GM20431 (cell line): Measurements from ENCODE around the gene YARS1.

ENCODE experiments used
- in situ Hi-C: fragments of 300-500 bp; cut with MseI, MboI; formaldehyde crosslinking; loops from one replicate; pipeline ENCODE4 v1.15.0; 2020; ENCODE audit warnings: low sequenced_read_pairs; ENCODE audit not compliant: unreplicated experiment

YARS1 gene

GRCh38 chr1:32749332-32749731 is 67.8 kb downstream of the YARS1 start:
- in situ Hi-C loops = no loop called here

- in situ Hi-C loops = no loop called here
Observed at GRCh38 chr1:32748926-32749325, 68.2 kb downstream of the YARS1 start.

DNA sequence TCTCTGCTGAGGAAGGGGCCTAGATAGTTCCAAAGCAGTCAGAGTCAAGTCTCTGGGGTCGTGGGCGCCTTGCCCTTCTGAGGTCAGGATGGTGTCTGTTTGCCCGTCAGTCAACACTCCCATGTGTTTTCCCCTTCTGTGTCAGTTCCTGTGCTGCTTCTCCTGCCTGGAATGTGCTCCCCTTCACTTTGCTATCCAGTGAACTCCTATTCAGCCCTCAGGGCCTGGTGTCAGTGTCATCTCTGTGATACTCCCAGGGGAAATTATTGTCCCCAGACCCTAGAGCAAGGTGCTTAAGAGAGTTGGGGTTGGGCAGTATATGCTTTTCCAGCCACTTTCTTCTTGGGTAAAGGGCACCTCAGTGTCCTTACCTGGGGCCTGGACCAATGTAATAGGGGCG is 68.8 kb downstream of the YARS1 start:
- in situ Hi-C loops = no loop called here

DNA sequence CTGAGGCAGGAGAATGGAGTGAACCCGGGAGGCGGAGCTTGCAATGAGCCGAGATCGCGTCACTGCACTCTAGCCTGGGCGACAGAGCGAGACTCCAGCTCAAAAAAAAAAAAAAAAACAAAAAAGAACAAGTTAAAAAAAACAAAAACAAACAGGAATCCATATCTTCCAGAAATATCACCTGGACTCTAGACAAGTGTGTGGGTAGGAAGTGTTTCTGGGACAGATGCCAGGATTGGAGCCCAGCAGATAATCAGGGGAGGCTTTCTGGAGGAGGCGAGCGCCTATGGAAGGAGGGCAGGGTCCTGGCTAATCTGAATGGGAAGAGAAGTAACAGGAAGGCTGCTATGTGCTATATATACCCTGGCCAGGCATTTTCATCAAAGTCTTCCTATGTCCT is 71.0 kb downstream of the YARS1 start:
- in situ Hi-C loops = no loop called here

DNA sequence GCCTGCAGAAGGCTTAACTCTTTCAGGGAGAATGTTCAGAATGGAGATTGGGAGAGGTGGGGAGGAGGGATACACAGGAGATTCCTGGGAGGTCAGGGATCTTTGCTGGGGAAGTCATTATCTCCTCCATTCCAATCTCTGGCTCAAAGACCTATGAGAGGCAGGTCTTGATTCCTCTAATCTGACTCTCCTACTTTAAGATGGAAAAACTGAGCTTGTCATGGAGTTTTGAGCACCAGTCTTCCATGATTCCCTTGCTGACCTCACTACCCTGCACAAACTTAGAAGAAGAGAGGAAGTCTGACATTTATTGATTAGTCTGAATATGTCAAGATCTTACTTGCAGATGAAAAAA is 73.1 kb downstream of the YARS1 start:
- in situ Hi-C loops = no loop called here

GRCh38 chr1:32743380-32744070 is 73.6 kb downstream of the YARS1 start:
- in situ Hi-C loops = no loop called here

- in situ Hi-C loops = no loop called here
Observed at GRCh38 chr1:32742956-32743355, 74.2 kb downstream of the YARS1 start.

DNA sequence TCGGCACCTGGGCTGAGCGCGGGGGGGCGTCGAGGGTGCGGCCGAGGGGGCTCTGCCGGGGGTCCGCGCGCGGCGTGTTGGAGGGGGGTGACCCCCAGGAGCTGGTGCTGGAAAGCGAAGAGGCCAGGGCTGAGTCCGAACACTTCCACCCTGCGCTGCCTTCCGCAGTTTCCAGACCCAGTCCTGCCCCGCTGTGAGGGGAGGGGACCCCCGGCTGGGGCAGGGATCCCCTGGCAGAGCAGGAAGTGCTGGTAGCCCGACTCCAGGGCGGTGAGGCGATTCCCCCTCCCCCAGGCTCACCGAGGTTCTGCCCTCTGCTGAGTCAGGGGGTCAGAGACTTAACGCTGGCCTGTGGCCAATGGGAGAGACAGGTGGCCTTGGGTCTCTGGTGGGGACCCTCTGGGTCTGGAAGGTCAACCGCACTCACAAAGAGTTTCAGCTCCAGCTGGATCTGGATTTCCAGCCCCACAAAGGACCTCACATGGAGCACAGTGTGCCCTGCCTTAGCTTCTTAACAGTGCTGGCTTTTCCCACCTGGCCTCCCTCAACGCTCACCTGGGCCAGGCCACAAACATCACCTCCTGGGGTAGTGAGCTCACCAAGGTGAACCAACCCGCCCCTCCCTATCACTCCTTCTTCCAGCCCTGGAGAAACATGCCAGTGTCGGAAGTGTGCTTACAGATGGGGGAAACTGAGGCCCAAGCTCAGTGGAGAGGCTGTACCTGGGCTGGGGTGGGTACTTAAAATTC is 74.8 kb downstream of the YARS1 start:
- in situ Hi-C loops = no loop called here

GRCh38 chr1:32741413-32742198 is 75.6 kb downstream of the YARS1 start:
- in situ Hi-C loops = no loop called here

DNA sequence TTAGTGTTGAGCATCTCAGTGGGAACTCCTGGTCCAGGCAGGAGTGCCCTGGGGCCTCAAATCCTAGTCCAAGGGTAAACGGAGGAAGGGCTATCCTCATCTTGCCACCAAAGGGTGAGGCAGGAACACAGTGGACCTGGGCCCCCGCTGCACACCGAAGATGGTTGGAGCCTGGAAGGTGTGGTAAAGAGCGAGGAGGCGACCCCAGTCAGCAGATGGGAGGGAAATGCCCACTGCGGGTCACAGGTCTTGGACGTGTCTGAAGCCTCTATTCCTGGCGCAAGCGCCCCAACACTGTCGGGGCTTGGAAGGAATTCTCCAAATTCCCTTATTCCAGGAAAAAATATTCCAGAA is 76.1 kb downstream of the YARS1 start:
- in situ Hi-C loops = no loop called here

- in situ Hi-C loops = no loop called here
Observed at GRCh38 chr1:32736812-32737791, 80.1 kb downstream of the YARS1 start.

DNA sequence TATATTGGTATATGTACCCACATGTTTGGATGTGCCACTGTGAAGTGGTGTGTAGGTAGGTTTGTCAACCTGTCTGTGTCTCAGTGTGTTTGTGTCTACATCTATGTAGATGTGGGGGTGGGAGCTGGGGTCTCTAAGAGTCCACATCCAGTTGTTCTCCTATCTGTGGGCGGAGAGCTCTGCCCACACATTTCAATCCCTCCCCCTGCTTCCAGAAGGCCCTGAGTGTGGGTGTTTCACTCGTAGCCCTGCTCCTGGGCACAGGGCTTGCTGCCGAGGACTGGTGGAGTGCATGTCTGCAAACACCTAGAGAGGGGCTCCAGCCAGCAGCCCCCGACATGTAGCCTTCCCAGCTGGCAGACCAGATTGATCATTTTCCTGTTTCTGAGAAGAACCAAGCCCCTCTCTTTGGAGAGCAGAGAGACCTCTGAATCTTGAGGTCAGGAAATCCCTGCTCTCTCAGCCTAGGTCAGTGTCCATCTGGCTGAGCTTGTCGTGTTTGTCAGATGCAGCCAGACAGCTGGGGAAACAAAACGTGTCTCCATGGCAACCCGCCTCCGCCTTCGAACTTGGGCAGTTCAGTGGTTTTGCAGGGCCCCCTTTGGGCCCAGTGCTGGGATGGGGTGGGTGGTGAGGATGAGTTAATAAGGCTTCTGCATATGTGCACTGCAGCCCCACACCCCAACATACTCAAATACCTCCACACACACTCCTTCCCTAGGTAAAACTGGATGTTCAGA is 83.4 kb downstream of the YARS1 start:
- in situ Hi-C loops = no loop called here

DNA sequence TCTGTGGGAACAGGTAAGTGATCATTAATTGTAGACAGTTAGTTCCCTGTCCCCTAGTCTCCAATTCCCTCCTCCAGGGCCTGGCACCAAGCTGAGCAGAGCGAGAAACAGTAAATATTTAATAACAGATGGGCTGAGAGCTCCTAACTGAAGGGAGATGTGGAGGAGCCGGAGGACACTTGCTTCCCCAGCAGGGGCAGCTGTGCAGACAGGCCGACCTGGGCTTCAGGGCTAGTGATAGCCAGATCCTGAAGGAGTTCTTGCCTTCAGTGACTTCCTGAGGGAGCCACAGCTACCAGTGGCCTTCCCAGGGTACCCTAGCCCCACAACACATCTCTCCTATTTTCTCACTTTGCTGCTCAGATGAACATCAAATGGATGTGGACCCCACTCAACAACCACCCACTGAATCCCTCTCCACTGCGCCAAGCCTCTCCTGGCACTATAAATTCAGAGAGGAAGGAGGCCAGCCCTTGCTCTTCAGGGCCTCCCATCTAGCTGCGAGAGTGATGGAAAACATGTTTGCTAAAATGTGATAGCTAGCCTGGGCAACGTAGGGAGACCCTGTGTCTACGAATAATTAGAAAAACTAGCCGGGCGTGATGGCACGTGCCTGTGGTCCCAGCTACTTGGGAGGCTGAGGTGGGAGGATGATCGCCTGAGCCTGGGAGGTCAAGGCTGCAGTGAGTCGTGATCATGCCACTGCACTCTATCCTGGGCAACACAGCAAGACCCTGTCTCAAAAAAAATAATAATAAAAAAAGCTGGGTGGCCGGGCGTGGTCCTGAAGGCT is 87.7 kb downstream of the YARS1 start:
- in situ Hi-C loops = no loop called here

GRCh38 chr1:32728413-32729077 is 88.6 kb downstream of the YARS1 start:
- in situ Hi-C loops = no loop called here

DNA sequence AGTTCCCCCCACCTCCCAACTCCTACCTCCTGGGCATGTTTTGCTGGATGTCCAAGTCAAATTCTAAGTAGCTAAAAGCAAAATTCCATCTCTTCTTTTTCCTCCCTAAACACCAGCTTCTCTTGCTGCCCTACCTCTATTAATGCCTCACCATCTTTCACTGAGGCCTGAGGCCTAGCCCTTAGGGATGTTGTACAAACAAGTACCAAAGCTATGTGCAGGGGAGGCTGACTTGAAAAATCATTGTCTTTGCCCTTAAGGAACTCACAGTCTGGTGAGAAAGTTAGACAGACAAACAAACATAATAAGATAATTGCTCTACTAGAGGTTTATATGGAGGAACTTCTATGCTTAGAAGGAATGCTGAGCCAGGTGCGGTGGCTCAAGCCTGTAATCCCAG is 89.3 kb downstream of the YARS1 start:
- in situ Hi-C loops = no loop called here

- in situ Hi-C loops = no loop called here
Observed at GRCh38 chr1:32725615-32725982, 91.6 kb downstream of the YARS1 start.
